GM18517 (cell line): Measurements from ENCODE around the gene PITRM1.
"Not testable (repeated sequence)": the region's sequence is repeated elsewhere in the genome, so short reads cannot be mapped to it uniquely, and the experiment has no call there.

Experiments used
- ATAC-seq: cut with Tn5 transposase; IDR thresholded peaks from one replicate; pipeline ENCODE4 v1.9.1; 2021; ENCODE audit warnings: mild to moderate bottlenecking, moderate library complexity; ENCODE audit not compliant: unreplicated experiment

The PITRM1 gene

GRCh38 chr10:3199488-3199887, 26.9 kb upstream of the PITRM1 start:
- no peak for ATAC-seq

DNA sequence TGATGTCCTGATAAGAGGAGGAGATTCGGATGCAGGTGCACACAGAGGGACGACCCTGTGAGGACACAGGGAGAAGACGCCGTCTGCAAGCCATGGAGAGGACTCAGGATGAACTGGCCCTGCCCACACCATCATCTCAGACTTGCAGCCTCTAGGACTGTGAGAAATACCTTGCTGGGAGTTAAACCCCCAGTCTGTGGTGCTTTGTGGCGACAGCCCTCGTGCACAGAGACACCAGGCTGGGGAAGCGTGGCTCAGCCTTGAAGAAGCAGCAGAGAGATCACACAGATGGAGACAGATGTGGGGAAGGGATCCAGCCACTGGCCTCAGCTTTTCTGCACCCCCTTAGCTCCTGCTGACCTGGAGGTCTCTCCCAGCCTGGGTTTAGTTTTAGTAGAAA, 26.3 kb upstream of the PITRM1 start:
- no peak for ATAC-seq

DNA sequence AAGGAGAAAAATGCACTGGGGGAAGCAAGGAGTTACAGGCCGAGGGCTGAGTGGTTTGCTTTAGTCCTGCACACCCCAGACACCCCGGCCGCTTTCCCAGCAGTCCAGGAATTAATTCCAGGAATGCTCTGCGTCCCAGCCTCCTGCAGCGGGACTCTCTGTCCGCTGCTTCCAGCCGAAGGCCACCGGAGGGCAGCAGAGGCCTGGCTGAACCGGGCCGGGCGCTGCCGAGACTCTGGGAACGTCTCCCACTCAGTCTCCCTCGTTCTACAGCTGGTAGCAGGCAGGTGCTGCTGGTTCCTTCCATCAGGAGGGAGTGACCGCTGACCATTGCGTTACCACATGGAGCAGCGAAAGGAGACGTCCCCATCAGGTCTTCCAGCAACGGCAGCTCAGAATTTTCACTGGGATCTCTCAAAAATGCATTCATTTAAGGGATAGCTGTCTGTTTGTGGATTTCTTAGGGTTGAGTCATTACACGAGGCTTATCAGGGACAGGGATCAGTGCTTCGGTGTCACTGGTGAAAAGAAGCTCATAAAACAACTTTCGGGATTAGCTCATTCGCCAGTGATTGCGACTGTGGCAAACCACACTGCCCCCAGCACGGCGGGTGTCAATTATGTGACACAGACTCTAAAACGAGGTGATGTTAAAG, 24.9 kb upstream of the PITRM1 start:
- ATAC-seq, result peak; percentile 52

DNA sequence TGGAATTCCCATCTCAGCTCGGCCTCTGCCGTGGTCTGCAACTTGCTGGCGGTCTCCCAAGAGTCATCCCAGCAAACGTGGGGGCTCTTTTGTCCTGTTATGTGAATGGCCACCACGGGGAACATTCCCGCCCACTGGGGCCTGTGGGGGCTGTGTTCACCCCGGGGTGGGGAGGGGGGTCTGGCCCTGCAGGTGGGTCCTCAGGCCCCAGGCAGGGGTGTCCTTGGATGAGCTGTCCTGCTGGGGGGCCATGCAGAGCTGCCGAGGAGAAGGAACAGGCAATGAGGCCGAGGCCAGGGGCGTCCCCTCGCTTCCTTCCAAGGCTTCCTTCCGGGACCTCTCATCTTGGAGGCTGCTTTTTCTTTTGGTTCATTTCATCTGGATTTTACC, 24.4 kb upstream of the PITRM1 start:
- ATAC-seq, result no peak

DNA sequence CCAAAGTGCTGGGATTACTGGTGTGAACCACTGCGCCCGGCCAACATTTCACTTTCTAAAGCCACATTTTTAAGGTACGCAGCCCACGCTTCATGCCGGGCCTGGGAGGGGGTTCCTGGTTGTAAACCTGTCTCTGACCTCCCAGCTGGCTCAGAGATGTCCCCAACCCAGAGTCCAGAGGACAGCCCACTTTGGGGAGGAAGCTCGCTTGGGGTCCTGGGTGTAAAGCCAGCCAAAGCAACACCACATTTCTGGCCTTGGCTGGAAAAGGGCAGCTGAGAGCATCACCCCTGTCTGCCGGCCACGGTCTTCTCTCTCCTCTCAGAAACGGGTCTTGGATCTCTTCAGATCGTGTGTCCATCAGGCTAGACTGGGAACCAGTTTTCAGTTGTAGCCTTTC, 23.9 kb upstream of the PITRM1 start:
- no peak for ATAC-seq

GRCh38 chr10:3195726-3196125, 23.1 kb upstream of the PITRM1 start:
- no peak for ATAC-seq

- no peak for ATAC-seq
These were observed 22.7 kb upstream of the PITRM1 start for GRCh38 chr10:3195286-3195685.

DNA sequence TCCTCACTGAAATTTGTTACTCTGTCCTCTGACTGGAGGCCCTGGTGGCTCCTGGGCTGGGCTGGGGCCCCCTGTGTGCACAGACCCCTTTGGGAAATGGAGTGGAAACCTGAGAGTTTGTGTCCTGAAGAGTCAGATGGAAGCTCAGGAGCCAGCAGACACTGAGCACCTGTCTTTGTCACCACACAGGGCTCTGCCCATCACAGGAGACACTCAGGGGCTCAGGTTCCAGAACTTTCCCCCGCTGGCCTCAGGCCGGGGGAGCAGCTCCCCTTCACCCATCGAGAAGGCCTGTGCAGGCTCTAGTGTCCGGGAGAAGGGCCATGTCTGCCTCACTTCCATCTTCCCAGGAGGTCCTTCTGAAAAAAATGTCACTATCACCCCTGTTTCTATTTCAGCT, 22.3 kb upstream of the PITRM1 start:
- no peak for ATAC-seq

DNA sequence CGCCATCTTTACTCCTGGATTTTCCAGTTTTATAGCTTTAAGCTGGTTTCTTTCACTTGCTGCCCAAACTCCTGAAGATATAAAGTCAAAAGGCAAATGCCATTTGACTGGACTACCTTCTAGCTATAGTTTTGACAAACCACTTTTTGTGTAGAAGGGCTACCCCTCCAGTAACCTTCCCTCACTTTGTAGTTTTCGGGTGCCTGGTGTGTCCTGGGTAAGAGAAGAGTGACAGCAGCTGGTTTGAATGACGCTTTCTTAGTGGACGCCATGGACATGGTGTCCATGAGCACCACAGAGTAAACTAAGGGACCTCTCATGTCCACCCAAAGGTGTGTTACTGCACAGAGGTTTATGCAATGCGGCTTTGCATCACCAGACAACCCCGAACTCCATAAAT, 21.2 kb upstream of the PITRM1 start:
- no peak for ATAC-seq

DNA sequence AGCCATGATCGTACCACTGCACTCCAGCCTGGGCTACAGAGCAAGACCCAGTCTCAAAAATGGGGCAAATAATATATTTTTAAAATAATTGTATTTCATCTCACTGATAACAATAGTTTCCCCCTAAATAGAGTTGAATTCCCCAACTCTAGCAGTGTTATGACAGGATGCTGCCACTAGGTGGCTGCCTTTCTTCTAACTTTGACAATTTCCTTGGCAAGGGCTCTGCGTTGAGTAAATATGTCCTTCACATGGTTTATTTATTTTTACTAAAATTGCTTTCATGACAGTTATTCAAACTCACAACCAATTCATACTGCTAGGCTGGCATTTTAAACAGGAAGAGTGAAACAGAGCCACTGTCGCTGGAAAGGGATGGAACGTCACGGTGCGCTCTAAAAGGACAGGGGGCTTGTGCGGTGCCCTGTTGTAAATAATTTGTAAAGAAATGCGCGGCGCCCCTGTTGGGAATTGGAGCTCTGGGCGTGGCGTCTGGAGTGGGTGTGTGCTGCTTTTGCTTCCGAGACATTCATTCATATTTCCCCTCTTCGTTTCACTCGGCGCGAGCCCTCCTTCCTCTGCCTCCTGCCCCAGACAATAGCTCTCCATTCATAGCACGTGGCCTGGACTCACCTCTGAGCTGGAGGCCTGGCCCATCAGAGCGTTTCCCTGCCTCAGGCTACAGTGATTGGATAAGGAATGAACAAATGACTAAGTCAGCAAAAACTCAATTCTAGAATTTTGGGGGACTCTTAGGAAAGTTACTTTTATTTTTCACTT, 20.5 kb upstream of the PITRM1 start:
- ATAC-seq, result no peak

DNA sequence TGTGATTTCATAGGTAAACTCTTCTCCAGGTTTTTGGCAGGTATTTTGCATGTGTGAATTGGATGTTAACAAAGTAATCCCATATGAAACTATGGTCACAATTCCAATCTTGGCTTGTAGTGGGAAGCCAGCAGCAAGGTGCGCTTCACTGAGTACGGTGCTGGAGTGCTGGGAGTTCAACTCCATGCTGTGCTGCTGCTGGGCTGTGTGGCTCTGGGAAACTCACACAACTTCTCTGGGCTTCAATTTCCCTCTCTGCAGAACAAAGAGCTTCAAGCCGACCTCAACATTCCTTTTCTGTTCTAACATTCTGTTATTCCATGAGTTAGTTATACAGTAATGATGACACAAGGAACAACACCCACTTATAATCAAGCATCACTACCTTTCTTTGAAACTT, 18.2 kb upstream of the PITRM1 start:
- no peak for ATAC-seq

DNA sequence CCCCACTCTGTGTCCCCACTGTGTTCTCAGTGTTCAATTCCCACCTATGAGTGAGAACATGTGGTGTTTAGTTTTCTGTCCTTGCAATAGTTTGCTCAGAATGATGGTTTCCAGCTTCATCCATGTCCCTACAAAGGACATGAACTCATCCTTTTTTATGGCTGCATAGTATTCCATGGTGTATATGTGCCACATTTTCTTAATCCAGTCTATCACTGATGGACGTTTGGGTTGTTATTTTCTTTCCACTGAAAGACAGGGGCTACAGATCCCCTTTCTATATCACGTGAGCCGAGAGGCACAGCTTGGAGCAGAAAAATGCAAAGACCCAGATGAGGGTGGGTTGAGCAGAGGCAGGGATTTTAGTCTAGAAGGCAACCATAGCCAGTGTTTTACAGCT, 14.6 kb upstream of the PITRM1 start:
- ATAC-seq, result not testable (repeated sequence)

DNA sequence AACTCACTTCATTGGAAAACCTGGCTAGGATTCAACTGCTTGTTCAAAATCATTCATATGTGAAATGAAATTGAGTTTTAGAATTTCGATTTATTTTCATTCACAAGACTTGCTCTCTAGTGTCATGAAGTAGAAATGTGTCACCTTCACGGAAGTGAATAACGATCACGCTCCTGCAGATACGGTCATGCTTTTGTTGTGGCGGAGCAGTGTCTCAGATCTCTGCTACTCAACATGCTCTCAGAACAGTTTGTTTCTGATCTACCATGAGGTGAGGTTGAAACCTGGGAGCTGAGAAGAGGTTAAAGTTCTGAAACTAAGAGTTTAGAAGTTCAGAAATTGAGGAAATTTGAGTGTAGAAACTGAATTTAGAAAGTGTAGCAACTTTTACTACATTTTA, 13.8 kb upstream of the PITRM1 start:
- no peak for ATAC-seq

- ATAC-seq, result no peak
These were observed 12.8 kb upstream of the PITRM1 start for GRCh38 chr10:3185386-3185785.

DNA sequence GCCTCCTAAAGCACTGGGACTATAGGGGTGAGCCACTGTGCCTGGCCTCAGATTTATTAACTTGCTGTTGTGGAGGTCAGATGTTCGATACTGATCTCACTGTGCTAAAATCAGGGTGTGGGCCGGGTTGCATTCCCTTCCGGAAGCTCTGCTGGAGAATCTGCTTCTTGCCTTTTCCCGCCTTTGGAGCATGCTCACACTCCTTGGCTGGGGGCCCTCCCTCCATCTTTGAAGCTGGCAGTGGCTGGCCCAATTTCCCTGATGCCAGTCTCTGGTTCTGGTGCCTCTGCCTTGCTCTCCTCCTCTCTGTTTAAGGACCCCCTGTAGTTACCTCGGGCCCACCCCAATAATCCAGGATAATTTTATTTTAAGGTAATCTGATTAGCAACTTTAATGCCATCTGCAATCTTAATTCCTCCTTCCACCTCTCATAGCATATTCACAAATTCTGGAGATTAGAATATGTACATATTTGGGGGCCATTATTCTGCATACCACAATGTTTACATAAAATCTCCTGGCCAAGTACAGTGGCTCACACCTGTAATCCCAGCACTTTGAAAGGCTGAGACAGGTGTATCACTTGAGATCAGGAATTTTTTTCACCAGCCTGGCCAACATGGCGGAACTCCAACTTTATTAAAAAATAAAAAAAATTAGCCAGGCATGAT, 7.9 kb upstream of the PITRM1 start:
- ATAC-seq, result no peak

DNA sequence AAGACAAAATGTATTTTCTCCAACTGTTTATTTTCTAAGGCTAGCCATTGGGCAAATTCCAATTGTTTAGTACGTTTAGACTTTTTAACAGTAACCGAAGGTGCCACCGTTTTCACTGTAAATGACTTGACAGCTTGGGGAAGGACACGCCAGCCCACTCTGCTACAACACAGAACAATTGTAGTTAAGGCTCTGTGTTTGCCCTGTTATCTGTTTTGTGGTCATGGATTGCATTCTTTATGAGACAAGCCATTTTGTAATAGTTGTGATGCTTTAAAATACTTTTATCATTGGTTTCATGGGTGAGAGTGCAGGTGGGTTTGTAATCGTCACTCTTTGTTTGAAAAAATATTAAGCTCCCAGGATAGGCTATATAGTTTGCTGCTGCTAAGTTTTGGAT, 6.6 kb upstream of the PITRM1 start:
- ATAC-seq, result no peak

GRCh38 chr10:3178042-3178441, 5.5 kb upstream of the PITRM1 start:
- ATAC-seq, result no peak

GRCh38 chr10:3173171-3173878, 743 bp upstream of the PITRM1 start:
- peak; percentile 6 for ATAC-seq

DNA sequence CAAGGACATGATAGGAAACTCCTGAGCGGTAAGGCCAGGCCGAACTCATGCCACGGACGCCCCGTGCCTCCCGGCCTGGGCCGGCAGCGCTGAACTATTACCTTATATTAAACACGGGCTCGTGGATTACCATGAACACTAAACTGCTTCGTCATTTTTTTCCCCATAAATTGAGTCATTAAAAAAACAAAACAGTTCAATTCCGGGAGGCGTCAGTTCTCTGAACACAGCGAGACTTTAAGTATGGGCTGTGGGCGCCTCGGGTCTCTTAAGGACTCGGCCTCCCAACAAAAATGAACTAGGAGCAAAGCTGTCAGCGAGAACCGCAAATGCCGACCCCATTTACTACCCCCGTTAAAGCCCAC, 519 bp downstream of the PITRM1 start:
- no peak for ATAC-seq

DNA sequence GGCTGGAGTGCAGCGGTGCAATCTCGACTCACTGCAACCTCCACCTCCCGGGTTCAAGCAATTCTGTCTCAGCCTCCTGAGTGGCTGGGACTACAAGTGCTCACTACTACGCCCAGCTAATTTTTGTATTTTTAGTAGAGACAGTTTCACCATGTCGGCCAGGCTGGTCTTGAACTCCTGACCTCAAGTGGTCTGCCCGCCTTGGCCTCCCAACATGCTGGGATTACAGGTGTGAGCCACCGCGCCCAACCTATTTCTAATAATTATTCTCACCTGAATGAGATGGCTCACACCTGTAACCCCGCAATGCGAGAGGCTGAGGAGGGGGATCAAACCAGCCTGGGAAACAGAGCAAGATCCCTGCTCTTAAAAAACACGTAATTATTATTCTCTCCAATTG, 1.1 kb downstream of the PITRM1 start:
- ATAC-seq, result not testable (repeated sequence)

DNA sequence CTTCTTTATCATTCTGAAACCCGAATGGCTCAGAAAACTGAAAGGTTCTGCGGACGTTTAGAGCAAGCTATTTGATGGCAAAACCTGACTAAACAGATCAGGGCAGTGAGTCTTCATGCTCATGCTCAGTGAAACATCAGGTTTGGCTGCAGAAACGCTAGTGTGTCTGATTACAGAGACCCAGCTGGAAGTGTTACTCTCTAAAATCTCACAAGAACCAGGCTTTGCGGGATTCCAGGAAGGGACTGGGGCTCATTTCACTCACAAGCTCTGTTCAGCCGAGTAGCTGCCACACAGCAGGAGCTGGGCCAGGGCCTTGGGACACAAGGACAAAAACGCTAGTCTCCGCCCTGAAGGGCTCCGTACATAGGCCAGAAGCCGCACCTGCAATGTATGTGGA, 2.9 kb downstream of the PITRM1 start:
- ATAC-seq, result no peak

DNA sequence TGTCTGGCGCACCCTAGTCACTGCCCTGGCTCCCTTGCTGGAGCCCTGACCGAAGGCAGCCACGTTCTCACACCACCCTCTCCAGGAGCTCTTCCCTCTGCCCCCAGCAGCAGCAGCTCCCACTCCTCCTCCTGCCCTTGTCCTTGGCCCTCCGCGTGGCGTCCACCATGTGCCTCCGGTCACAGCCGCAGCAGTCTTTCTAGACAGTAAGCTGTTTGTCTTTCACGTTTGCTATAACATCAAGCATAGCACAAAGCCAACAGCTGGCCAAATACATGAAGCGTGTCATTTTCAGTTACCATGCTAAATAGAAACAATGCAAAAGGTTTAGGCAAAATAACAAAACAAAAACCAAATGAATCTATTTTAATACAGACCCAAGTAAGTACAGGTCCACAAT, 3.3 kb downstream of the PITRM1 start:
- no peak for ATAC-seq
